HFF-Myc (cell line): Measurements from ENCODE around the gene IL1RL1.

ENCODE experiments used
- DNase-seq: peaks from one replicate; pipeline ENCODE4 v3.0.0-alpha.2; 2011; ENCODE audit warnings: low read depth; ENCODE audit errors: extremely low read depth
- H3K4me3 ChIP-seq: replicated peaks from 2 replicates; pipeline ENCODE4 v1.5.1; 2011; ENCODE audit warnings: low read depth, mild to moderate bottlenecking, control low read depth, low read length
- TF ChIP-seq, protein P1 (sequence below): IDR thresholded peaks from 2 replicates; pipeline ENCODE4 v1.5.1; 2012; ENCODE audit warnings: mild to moderate bottlenecking, low read depth, low read length, control low read depth; ENCODE audit errors: missing control alignments

The IL1RL1 gene

DNA sequence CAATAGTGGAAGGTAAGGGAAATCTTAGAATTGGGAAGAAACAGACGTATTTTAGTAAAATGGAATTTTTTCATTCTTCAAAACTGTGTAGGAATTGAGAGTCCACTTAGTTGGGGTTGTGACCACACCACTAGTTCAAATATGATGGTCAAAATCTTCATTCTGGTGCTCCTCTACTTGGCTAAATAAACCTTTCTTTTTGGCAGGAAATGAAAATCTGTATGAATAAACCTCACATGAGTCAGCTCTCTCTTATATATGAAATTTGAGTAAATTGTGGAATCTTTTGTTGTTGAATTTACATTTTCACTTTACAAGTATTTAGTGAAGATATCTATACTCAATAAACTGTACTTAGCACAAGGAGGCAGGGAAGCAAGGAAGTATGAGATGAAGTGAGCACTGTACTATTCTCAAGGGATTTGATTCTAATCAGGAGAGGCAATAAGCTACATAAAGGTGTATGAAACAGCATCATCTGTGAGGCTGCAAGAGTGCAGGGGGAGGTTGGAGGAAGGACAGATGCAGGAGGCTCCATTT, 64.8 kb downstream of the IL1RL1 start:
- DNase-seq = no peak
- no peak overlapping the region for H3K4me3 ChIP-seq
- TF ChIP-seq, protein P1, sequence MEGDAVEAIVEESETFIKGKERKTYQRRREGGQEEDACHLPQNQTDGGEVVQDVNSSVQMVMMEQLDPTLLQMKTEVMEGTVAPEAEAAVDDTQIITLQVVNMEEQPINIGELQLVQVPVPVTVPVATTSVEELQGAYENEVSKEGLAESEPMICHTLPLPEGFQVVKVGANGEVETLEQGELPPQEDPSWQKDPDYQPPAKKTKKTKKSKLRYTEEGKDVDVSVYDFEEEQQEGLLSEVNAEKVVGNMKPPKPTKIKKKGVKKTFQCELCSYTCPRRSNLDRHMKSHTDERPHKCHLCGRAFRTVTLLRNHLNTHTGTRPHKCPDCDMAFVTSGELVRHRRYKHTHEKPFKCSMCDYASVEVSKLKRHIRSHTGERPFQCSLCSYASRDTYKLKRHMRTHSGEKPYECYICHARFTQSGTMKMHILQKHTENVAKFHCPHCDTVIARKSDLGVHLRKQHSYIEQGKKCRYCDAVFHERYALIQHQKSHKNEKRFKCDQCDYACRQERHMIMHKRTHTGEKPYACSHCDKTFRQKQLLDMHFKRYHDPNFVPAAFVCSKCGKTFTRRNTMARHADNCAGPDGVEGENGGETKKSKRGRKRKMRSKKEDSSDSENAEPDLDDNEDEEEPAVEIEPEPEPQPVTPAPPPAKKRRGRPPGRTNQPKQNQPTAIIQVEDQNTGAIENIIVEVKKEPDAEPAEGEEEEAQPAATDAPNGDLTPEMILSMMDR = no peak

DNA sequence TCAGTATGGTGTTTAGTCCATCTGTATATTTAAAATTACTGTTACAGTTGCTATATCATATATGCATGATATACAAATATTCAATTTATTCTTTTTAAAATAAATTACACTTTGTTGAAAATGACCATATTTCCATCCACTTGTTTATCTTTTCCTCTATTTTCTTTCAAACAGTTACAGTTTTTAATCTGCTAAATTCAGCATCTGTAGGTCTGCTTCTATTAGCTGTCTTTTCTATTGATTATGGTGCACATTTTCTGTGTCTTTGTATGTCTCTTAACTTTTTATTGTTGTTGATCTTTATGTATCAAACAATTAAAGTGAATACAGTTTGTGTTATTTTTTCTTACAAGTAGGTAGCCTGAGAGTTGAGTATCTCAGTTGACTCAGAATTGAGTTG, 72.4 kb downstream of the IL1RL1 start:
- DNase-seq = no peak
- TF ChIP-seq, protein P1 = no peak
- H3K4me3 ChIP-seq = no peak overlapping the region

DNA sequence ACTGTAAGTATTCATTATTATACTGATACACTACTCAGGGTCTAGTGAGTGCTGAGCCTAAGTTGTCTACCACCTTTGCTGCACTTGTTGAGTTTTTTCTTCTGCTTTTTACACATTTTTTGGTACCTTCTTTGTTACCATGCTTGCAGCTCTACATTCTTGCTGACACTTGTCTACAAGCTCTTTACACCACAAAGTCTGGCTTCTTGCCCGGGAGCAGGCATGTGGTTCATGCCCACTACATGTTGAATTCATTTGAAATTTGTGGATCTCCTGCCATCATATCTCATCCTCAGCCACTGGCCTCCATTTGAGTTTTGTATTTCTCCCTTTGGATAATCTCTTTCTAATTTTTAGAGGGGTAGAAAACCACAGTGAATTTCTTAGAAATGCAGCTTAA, 74.2 kb downstream of the IL1RL1 start:
- DNase-seq = no peak
- TF ChIP-seq, protein P1 = no peak
- H3K4me3 ChIP-seq = no peak overlapping the region

DNA sequence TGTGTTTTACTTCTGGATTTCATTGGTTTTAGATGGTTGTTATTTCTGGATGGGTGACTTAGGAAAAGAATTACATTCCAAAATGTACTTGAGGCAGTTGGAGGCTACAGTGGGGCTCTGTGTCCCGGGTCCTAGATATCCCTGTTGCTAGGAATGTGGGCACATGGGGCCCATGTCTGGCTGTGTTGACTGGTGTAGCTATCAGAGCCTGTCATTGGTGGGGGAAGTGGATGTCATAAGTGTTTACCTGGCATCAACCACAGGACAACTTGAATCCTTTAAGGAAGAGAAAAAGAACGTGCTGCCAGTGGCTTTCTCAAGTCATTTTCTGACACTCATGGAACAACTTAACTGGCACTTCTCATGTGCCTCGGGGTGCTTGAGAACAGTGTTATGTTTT, 74.6 kb downstream of the IL1RL1 start:
- TF ChIP-seq, protein P1 = no peak
- no peak for DNase-seq
- H3K4me3 ChIP-seq = no peak overlapping the region

DNA sequence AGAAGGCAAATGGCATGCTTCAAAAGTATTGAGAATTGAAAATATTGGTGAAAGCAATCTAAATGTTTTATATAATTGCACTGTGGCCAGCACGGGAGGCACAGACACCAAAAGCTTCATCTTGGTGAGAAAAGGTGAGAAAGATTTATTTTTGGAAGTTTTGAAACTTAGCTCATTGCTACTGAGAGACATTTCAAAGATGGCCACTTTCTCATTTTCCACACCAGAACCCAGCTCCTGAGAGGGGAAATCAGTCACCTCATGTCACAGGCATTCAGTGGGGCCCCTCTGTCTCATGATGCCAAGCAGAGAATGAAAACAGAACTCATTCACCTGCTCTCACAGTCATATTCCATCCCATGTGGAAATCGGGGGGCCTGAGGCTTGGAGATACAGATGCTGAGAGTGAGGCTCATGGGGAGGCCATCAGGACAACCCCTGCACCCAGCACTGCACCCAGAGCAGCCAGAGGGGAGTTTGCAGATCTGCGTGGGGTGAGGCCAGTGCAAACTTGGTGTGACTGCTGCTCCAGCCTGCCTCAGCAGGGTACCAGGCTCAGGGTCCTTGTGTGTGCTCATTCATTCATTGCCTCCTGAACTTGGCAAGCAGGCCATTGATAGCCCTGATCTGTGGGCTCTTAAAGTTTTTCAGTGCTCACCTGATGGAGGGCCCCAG, 75.6 kb downstream of the IL1RL1 start:
- TF ChIP-seq, protein P1 = no peak
- no peak overlapping the region for H3K4me3 ChIP-seq
- no peak for DNase-seq

DNA sequence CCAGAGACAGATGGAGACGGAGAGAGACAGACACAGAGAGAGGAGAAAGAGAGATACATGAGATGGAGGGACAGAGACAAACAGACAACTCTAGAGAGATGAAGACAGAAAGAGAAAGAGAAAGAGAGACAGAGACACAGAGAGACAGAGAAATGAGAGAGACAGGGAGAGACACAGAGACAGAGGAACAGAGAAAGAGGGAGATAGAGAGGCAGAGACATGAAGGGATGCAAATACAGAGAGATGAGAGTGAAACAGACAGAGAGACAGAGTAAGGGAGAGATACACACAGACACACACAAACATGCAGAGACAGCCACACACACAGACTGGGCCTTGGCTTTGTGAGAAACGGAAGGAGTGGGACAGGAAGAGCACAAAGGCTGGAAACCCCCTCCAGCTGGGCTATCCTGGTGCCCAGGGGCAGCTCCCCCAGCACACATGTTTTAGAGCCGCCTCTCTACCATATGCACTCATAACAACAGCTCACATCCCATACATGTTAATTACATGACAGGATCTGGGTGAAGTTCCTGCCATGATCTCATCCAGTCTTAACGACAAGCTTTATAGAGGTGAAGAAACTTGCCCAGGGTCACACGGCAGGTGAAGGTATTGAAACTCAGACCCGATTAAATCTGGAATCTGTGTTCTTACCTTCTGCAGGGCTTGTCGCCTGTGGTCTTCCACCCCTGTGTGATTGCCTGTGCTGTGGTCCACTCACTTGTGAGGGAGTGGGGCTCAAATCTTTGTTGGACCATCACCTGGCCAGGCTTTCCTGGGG, 76.6 kb downstream of the IL1RL1 start:
- DNase-seq = no peak
- TF ChIP-seq, protein P1 = no peak
- H3K4me3 ChIP-seq = no peak overlapping the region
